DOHH2 (cell line): ENCODE results near the gene EPS8L3.

ENCODE experiments used
- H3F3A ChIP-seq: fragments of 200-600 bp; sonication (generic), shearing (Covaris generic); 2 replicates; pipeline ENCODE4 v1.6.0; 2016; ENCODE audit warnings: antibody characterized with exemption, mild to moderate bottlenecking; ENCODE audit not compliant: control insufficient read depth, insufficient read depth
- H3K27ac ChIP-seq: fragments of 200-600 bp; sonication (generic); 2 replicates; pipeline ENCODE4 v1.5.1; 2014; ENCODE audit warnings: low read depth, mild to moderate bottlenecking, low read length, moderate library complexity
- H3K27me3 ChIP-seq: fragments of 200-600 bp; sonication (generic); 2 replicates; pipeline ENCODE4 v1.6.1; 2014; ENCODE audit warnings: mild to moderate bottlenecking, low read length, mixed read lengths; ENCODE audit not compliant: control insufficient read depth
- H3K36me3 ChIP-seq: fragments of 200-600 bp; sonication (generic); 2 replicates; pipeline ENCODE4 v1.6.1; 2014; ENCODE audit warnings: mild to moderate bottlenecking, low read length, moderate library complexity, mixed read lengths; ENCODE audit not compliant: control insufficient read depth
- H3K4me1 ChIP-seq: fragments of 200-600 bp; sonication (generic); 2 replicates; pipeline ENCODE4 v1.6.1; 2014; ENCODE audit warnings: mild to moderate bottlenecking, low read length, mixed read lengths; ENCODE audit not compliant: control insufficient read depth
- H3K4me2 ChIP-seq: fragments of 200-600 bp; sonication (generic); 2 replicates; pipeline ENCODE4 v1.6.0; 2014; ENCODE audit warnings: mild to moderate bottlenecking, low read length, moderate library complexity
- H3K4me3 ChIP-seq: fragments of 200-600 bp; sonication (generic); 2 replicates; pipeline ENCODE4 v1.5.1; 2014; ENCODE audit warnings: mild to moderate bottlenecking, low read length, mixed read lengths
- H3K79me2 ChIP-seq: fragments of 200-600 bp; sonication (generic); 2 replicates; pipeline ENCODE4 v1.6.1; 2014; ENCODE audit warnings: mild to moderate bottlenecking, low read length, mixed read lengths; ENCODE audit not compliant: control insufficient read depth
- H3K9me2 ChIP-seq: fragments of 200-600 bp; sonication (generic); replicated peaks from 2 replicates; pipeline ENCODE4 v1.6.1; 2014; ENCODE audit warnings: mild to moderate bottlenecking, low read length, mixed read lengths; ENCODE audit not compliant: control insufficient read depth
- H3K9me3 ChIP-seq: fragments of 200-600 bp; sonication (generic); 2 replicates; pipeline ENCODE4 v1.6.1; 2014; ENCODE audit warnings: antibody characterized with exemption, low read length, mixed read lengths; ENCODE audit not compliant: control insufficient read depth, insufficient read depth
- H4K20me1 ChIP-seq: fragments of 200-600 bp; sonication (generic); 2 replicates; pipeline ENCODE4 v1.6.0; 2014; ENCODE audit warnings: low read depth, mild to moderate bottlenecking, antibody characterized with exemption, low read length, moderate library complexity; ENCODE audit not compliant: control insufficient read depth, insufficient read depth
- EZH2phosphoT487 ChIP-seq: fragments of 200-600 bp; sonication (generic); IDR thresholded peaks from 2 replicates; pipeline ENCODE4 v1.6.1; 2017; ENCODE audit warnings: borderline replicate concordance, mild to moderate bottlenecking, antibody characterized with exemption, low read length, moderate library complexity, mixed read lengths
- TF ChIP-seq, protein P1 (sequence below): fragments of 200-600 bp; sonication (generic); IDR thresholded peaks from one replicate; pipeline ENCODE4 v1.5.1; 2014; ENCODE audit warnings: antibody characterized with exemption, mild to moderate bottlenecking, low read depth, low read length; ENCODE audit not compliant: poor library complexity, severe bottlenecking

The EPS8L3 gene

DNA sequence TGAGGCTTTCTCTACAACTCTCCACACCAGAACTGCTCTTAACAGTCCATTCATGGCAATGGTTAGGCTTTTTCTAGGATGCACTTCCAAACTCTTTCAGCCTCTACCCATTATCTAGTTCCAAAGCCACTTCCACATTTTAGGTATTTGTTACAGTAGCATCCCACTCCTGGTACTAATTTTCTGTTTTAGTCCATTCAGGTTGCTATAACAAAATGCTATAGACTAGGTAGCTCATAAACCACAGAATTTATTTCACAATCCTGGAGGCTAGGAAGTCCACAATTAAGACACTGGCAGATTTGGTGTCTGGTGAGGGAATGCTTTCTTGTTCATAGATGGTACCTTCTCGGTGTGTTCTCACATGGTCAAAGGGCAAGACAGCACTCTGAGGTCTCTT, 17.3 kb upstream of the EPS8L3 start:
- Histone ChIP-seq H4K20me1 (no peaks in the 10 kb centered on the region), H3K36me3 (no peaks in the 10 kb centered on the region), H3K4me1 (no peaks in the 10 kb centered on the region), H3K27ac (no peak overlapping the region), H3F3A (no peaks in the 10 kb centered on the region), H3K27me3 (peaks cover 7% of the 10 kb centered on the region), H3K79me2 (no peaks in the 10 kb centered on the region), H3K9me2 (no peaks in the 10 kb centered on the region), H3K4me2 (no peak overlapping the region), H3K9me3 (no peaks in the 10 kb centered on the region), H3K4me3 (no peak overlapping the region)
- no peak for TF ChIP-seq EZH2phosphoT487
- TF ChIP-seq, protein P1, sequence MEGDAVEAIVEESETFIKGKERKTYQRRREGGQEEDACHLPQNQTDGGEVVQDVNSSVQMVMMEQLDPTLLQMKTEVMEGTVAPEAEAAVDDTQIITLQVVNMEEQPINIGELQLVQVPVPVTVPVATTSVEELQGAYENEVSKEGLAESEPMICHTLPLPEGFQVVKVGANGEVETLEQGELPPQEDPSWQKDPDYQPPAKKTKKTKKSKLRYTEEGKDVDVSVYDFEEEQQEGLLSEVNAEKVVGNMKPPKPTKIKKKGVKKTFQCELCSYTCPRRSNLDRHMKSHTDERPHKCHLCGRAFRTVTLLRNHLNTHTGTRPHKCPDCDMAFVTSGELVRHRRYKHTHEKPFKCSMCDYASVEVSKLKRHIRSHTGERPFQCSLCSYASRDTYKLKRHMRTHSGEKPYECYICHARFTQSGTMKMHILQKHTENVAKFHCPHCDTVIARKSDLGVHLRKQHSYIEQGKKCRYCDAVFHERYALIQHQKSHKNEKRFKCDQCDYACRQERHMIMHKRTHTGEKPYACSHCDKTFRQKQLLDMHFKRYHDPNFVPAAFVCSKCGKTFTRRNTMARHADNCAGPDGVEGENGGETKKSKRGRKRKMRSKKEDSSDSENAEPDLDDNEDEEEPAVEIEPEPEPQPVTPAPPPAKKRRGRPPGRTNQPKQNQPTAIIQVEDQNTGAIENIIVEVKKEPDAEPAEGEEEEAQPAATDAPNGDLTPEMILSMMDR, result no peak

DNA sequence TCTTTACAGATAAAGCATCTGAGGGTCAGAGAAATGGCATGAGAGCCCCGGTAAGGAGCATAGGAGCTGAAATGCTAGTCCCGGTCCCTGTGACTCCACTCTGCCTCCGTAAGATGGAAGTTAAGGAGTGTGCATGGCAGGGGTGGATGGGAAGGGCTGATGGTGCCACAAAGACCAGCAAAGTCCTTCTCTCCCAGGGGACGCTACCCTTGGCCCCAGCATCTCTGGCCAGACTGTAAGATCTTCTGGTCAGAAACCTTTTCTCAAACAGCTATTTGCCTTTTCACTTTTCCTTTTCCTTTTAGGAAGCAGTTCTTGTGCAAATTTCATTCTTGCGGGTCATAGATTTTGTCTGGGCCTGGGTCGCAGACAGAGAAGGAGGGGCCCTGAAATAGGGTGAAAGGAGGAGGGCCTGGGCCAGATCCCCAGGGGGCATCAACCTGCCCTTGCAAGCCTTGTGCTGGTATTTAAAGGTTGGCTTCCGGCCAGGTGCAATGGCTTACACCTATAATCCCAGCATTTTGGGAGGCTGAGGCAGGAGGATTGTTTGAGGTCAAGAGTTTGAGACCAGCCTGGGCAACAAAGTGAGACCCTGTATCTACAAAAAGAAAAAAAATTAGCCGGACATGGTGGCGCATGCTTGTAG, 14.4 kb upstream of the EPS8L3 start:
- Histone ChIP-seq H3K27me3 (peaks cover 7% of the 10 kb centered on the region), H3F3A (no peaks in the 10 kb centered on the region), H3K9me2 (no peaks in the 10 kb centered on the region), H3K4me2 (no peak overlapping the region), H4K20me1 (no peaks in the 10 kb centered on the region), H3K27ac (no peak overlapping the region), H3K4me1 (no peaks in the 10 kb centered on the region), H3K36me3 (no peaks in the 10 kb centered on the region), H3K4me3 (no peak overlapping the region), H3K79me2 (no peaks in the 10 kb centered on the region), H3K9me3 (no peaks in the 10 kb centered on the region)
- TF ChIP-seq, protein P1, result no peak

DNA sequence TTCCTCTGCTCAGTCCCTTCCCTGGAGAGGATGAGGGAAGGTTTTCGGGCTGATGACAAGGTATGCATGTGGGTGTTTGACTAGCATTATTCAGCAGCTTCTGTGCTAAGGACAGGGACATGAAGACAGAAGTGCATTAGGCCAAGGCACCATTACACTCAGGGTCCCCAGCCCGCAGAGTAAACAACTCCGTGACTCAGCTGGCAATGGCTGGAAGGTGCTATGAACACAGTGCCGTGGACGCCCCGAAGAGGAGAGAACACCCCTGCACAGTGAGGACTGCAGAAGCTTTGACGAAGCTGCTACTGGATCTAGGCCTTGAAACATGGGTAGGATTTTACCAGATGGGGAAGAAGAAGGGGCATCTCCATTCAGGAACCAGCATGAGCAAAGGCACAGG, 13.7 kb upstream of the EPS8L3 start:
- TF ChIP-seq EZH2phosphoT487, result no peak
- TF ChIP-seq, protein P1, result no peak
- no peaks in the 10 kb centered on the region for H3K4me1 ChIP-seq
- no peak overlapping the region for H3K4me2 ChIP-seq
- H3K27me3 ChIP-seq, result peaks cover 4% of the 10 kb centered on the region; the same call in 1 of the 2 replicates
- H3K79me2 ChIP-seq, result no peaks in the 10 kb centered on the region
- no peaks in the 10 kb centered on the region for H3F3A ChIP-seq
- no peaks in the 10 kb centered on the region for H3K9me2 ChIP-seq
- no peak overlapping the region for H3K27ac ChIP-seq
- H3K4me3 ChIP-seq, result no peak overlapping the region
- H3K36me3 ChIP-seq, result no peaks in the 10 kb centered on the region
- no peaks in the 10 kb centered on the region for H3K9me3 ChIP-seq
- H4K20me1 ChIP-seq, result no peaks in the 10 kb centered on the region
